HEK293 (cell line): ENCODE measurements around the gene PANX1.

Experiments
- FEZF1 ChIP-seq: fragments of 450-650 bp; formaldehyde crosslinking; IDR thresholded peaks from 2 replicates; pipeline ENCODE4 v1.5.1; 2016; ENCODE audit warnings: missing biosample characterization, missing genetic modification characterization
- OVOL3 ChIP-seq: fragments of 450-650 bp; formaldehyde crosslinking; IDR thresholded peaks from 2 replicates; pipeline ENCODE4 v1.5.1; 2016; ENCODE audit warnings: missing biosample characterization, missing genetic modification characterization
- RBAK ChIP-seq: fragments of 450-650 bp; formaldehyde crosslinking; IDR thresholded peaks from 2 replicates; pipeline ENCODE4 v1.5.1; 2016; ENCODE audit warnings: missing biosample characterization, missing genetic modification characterization
- ZBTB8A ChIP-seq: fragments of 450-650 bp; formaldehyde crosslinking; IDR thresholded peaks from 2 replicates; pipeline ENCODE4 v1.5.1; 2016; ENCODE audit warnings: missing biosample characterization, missing genetic modification characterization
- ZNF112 ChIP-seq: fragments of 450-650 bp; formaldehyde crosslinking; IDR thresholded peaks from 2 replicates; pipeline ENCODE4 v1.5.0; 2017; ENCODE audit warnings: missing biosample characterization, missing genetic modification characterization
- ZNF114 ChIP-seq: fragments of 450-650 bp; formaldehyde crosslinking; IDR thresholded peaks from 2 replicates; pipeline ENCODE4 v1.5.0; 2017; ENCODE audit warnings: missing biosample characterization, missing genetic modification characterization
- ZNF132 ChIP-seq: fragments of 450-650 bp; formaldehyde crosslinking; IDR thresholded peaks from 2 replicates; pipeline ENCODE4 v1.5.1; 2017; ENCODE audit warnings: missing biosample characterization, missing genetic modification characterization, borderline replicate concordance
- ZNF157 ChIP-seq: fragments of 450-650 bp; formaldehyde crosslinking; IDR thresholded peaks from 2 replicates; pipeline ENCODE4 v1.5.1; 2016; ENCODE audit warnings: missing biosample characterization, missing genetic modification characterization
- ZNF16 ChIP-seq: fragments of 450-650 bp; formaldehyde crosslinking; IDR thresholded peaks from 2 replicates; pipeline ENCODE4 v1.5.1; 2016; ENCODE audit warnings: low read depth, missing biosample characterization, missing genetic modification characterization
- ZNF302 ChIP-seq: fragments of 450-650 bp; formaldehyde crosslinking; IDR thresholded peaks from 2 replicates; pipeline ENCODE4 v1.5.1; 2016; ENCODE audit warnings: missing biosample characterization, missing genetic modification characterization, low read depth
- ZNF391 ChIP-seq: fragments of 450-650 bp; formaldehyde crosslinking; IDR thresholded peaks from 2 replicates; pipeline ENCODE4 v1.5.1; 2016; ENCODE audit warnings: low read depth, missing biosample characterization, missing genetic modification characterization, borderline replicate concordance
- ZNF416 ChIP-seq: fragments of 450-650 bp; formaldehyde crosslinking; IDR thresholded peaks from 2 replicates; pipeline ENCODE4 v1.5.1; 2016; ENCODE audit warnings: missing biosample characterization, missing genetic modification characterization
- ZNF510 ChIP-seq: fragments of 450-650 bp; formaldehyde crosslinking; IDR thresholded peaks from 2 replicates; pipeline ENCODE4 v1.5.1; 2018; ENCODE audit warnings: mild to moderate bottlenecking, missing genetic modification characterization, missing biosample characterization; ENCODE audit not compliant: insufficient replicate concordance
- ZNF623 ChIP-seq: fragments of 450-650 bp; formaldehyde crosslinking; IDR thresholded peaks from 2 replicates; pipeline ENCODE4 v1.5.1; 2016; ENCODE audit warnings: missing biosample characterization, missing genetic modification characterization
- ZNF629 ChIP-seq: fragments of 450-650 bp; formaldehyde crosslinking; IDR thresholded peaks from 2 replicates; pipeline ENCODE4 v1.5.1; 2017; ENCODE audit warnings: missing biosample characterization, missing genetic modification characterization
- ZNF701 ChIP-seq: fragments of 450-650 bp; formaldehyde crosslinking; IDR thresholded peaks from 2 replicates; pipeline ENCODE4 v1.5.1; 2016; ENCODE audit warnings: missing biosample characterization, missing genetic modification characterization
- ZNF707 ChIP-seq: fragments of 450-650 bp; formaldehyde crosslinking; IDR thresholded peaks from 2 replicates; pipeline ENCODE4 v1.5.1; 2016; ENCODE audit warnings: missing biosample characterization, missing genetic modification characterization
- ZNF747 ChIP-seq: fragments of 450-650 bp; formaldehyde crosslinking; IDR thresholded peaks from 2 replicates; pipeline ENCODE4 v1.5.1; 2016; ENCODE audit warnings: missing biosample characterization, missing genetic modification characterization
- TF ChIP-seq, protein P1 (sequence below): fragments of 450-650 bp; formaldehyde crosslinking; IDR thresholded peaks from 2 replicates; pipeline ENCODE4 v1.5.1; 2016; ENCODE audit warnings: missing biosample characterization, missing genetic modification characterization
- TF ChIP-seq, protein P2 (sequence below): fragments of 450-650 bp; formaldehyde crosslinking; IDR thresholded peaks from 2 replicates; pipeline ENCODE4 v1.5.1; 2016; ENCODE audit warnings: missing biosample characterization, missing genetic modification characterization
- TF ChIP-seq, protein P3 (sequence below): fragments of 450-650 bp; formaldehyde crosslinking; conservative IDR thresholded peaks from 2 replicates; pipeline ENCODE4 v1.5.1; 2016; ENCODE audit warnings: low read depth, missing biosample characterization, missing genetic modification characterization
- TF ChIP-seq, protein P4 (sequence below): fragments of 450-650 bp; formaldehyde crosslinking; IDR thresholded peaks from 2 replicates; pipeline ENCODE4 v1.5.1; 2016; ENCODE audit warnings: missing biosample characterization, missing genetic modification characterization
- TF ChIP-seq, protein P5 (sequence below): fragments of 450-650 bp; formaldehyde crosslinking; IDR thresholded peaks from 2 replicates; pipeline ENCODE4 v1.5.1; 2016; ENCODE audit warnings: missing biosample characterization, missing genetic modification characterization
- TF ChIP-seq, protein P6 (sequence below): fragments of 450-650 bp; formaldehyde crosslinking; conservative IDR thresholded peaks from 2 replicates; pipeline ENCODE4 v1.5.1; 2016; ENCODE audit warnings: low read depth, missing biosample characterization, missing genetic modification characterization
- TF ChIP-seq, protein P7 (sequence below): fragments of 450-650 bp; formaldehyde crosslinking; IDR thresholded peaks from 2 replicates; pipeline ENCODE4 v1.5.1; 2016; ENCODE audit warnings: missing biosample characterization, missing genetic modification characterization

The PANX1 gene

DNA sequence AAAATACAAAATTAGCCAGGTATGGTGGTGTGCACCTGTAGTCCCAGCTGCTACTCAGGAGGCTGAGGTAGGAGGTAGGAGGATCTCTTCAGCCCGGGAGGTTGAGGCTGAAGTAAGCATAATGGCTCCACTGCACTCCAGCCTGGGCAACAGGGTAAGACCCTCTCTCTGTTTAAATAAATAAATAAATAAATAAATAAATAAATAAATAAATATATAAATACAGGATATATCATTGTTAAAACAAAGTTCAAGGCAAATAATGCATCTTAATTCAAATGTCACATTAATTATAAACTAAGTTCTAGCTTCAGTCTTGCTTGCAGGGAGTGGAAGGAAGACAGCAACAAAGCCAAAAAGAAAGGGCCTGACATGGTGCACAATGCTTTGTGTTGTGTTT is 44.5 kb upstream of the PANX1 start (continued):
- TF ChIP-seq ZNF629 (tag by site-specific recombination) (no peak), ZNF112 (tag by site-specific recombination) (no peak), ZNF707 (tag by site-specific recombination) (no peak), ZNF391 (no peak), ZNF747 (no peak), ZNF510 (tag by site-specific recombination) (peak; percentile 37), ZNF157 (tag by site-specific recombination) (no peak), ZNF701 (no peak), ZBTB8A (tag by site-specific recombination) (peak; percentile 50; the same call in 1 of the 2 replicates), ZNF16 (tag by site-specific recombination) (no peak), FEZF1 (tag by site-specific recombination) (no peak), ZNF114 (no peak), OVOL3 (no peak), ZNF623 (tag by site-specific recombination) (peak; percentile 62), ZNF302 (tag by site-specific recombination) (no peak), ZNF132 (no peak), RBAK (tag by site-specific recombination) (no peak), ZNF416 (no peak)
- TF ChIP-seq, protein P1, sequence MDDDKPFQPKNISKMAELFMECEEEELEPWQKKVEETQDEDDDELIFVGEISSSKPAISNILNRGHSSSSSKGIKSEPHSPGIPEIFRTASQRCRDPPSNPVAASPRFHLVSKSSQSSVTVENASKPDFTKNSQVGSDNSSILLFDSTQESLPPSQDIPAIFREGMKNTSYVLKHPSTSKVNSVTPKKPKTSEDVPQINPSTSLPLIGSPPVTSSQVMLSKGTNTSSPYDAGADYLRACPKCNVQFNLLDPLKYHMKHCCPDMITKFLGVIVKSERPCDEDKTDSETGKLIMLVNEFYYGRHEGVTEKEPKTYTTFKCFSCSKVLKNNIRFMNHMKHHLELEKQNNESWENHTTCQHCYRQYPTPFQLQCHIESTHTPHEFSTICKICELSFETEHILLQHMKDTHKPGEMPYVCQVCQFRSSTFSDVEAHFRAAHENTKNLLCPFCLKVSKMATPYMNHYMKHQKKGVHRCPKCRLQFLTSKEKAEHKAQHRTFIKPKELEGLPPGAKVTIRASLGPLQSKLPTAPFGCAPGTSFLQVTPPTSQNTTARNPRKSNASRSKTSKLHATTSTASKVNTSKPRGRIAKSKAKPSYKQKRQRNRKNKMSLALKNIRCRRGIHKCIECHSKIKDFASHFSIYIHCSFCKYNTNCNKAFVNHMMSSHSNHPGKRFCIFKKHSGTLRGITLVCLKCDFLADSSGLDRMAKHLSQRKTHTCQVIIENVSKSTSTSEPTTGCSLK = no peak
- TF ChIP-seq, protein P2, sequence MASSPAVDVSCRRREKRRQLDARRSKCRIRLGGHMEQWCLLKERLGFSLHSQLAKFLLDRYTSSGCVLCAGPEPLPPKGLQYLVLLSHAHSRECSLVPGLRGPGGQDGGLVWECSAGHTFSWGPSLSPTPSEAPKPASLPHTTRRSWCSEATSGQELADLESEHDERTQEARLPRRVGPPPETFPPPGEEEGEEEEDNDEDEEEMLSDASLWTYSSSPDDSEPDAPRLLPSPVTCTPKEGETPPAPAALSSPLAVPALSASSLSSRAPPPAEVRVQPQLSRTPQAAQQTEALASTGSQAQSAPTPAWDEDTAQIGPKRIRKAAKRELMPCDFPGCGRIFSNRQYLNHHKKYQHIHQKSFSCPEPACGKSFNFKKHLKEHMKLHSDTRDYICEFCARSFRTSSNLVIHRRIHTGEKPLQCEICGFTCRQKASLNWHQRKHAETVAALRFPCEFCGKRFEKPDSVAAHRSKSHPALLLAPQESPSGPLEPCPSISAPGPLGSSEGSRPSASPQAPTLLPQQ (tag by site-specific recombination) = no peak
- TF ChIP-seq, protein P3, sequence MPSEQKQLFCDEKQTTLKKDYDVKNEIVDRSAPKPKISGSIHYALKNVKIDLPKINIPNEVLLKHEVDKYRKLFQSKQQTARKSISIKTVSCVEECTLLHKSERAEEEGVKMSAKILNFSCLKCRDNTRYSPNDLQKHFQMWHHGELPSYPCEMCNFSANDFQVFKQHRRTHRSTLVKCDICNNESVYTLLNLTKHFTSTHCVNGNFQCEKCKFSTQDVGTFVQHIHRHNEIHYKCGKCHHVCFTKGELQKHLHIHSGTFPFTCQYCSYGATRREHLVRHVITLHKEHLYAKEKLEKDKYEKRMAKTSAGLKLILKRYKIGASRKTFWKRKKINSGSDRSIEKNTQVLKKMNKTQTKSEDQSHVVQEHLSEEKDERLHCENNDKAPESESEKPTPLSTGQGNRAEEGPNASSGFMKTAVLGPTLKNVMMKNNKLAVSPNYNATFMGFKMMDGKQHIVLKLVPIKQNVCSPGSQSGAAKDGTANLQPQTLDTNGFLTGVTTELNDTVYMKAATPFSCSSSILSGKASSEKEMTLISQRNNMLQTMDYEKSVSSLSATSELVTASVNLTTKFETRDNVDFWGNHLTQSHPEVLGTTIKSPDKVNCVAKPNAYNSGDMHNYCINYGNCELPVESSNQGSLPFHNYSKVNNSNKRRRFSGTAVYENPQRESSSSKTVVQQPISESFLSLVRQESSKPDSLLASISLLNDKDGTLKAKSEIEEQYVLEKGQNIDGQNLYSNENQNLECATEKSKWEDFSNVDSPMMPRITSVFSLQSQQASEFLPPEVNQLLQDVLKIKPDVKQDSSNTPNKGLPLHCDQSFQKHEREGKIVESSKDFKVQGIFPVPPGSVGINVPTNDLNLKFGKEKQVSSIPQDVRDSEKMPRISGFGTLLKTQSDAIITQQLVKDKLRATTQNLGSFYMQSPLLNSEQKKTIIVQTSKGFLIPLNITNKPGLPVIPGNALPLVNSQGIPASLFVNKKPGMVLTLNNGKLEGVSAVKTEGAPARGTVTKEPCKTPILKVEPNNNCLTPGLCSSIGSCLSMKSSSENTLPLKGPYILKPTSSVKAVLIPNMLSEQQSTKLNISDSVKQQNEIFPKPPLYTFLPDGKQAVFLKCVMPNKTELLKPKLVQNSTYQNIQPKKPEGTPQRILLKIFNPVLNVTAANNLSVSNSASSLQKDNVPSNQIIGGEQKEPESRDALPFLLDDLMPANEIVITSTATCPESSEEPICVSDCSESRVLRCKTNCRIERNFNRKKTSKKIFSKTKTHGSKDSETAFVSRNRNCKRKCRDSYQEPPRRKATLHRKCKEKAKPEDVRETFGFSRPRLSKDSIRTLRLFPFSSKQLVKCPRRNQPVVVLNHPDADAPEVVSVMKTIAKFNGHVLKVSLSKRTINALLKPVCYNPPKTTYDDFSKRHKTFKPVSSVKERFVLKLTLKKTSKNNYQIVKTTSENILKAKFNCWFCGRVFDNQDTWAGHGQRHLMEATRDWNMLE = peak; percentile 72
- TF ChIP-seq, protein P4, sequence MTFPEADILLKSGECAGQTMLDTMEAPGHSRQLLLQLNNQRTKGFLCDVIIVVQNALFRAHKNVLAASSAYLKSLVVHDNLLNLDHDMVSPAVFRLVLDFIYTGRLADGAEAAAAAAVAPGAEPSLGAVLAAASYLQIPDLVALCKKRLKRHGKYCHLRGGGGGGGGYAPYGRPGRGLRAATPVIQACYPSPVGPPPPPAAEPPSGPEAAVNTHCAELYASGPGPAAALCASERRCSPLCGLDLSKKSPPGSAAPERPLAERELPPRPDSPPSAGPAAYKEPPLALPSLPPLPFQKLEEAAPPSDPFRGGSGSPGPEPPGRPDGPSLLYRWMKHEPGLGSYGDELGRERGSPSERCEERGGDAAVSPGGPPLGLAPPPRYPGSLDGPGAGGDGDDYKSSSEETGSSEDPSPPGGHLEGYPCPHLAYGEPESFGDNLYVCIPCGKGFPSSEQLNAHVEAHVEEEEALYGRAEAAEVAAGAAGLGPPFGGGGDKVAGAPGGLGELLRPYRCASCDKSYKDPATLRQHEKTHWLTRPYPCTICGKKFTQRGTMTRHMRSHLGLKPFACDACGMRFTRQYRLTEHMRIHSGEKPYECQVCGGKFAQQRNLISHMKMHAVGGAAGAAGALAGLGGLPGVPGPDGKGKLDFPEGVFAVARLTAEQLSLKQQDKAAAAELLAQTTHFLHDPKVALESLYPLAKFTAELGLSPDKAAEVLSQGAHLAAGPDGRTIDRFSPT = no peak
- TF ChIP-seq, protein P5, sequence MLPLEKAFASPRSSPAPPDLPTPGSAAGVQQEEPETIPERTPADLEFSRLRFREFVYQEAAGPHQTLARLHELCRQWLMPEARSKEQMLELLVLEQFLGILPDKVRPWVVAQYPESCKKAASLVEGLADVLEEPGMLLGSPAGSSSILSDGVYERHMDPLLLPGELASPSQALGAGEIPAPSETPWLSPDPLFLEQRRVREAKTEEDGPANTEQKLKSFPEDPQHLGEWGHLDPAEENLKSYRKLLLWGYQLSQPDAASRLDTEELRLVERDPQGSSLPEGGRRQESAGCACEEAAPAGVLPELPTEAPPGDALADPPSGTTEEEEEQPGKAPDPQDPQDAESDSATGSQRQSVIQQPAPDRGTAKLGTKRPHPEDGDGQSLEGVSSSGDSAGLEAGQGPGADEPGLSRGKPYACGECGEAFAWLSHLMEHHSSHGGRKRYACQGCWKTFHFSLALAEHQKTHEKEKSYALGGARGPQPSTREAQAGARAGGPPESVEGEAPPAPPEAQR = no peak
- TF ChIP-seq, protein P6, sequence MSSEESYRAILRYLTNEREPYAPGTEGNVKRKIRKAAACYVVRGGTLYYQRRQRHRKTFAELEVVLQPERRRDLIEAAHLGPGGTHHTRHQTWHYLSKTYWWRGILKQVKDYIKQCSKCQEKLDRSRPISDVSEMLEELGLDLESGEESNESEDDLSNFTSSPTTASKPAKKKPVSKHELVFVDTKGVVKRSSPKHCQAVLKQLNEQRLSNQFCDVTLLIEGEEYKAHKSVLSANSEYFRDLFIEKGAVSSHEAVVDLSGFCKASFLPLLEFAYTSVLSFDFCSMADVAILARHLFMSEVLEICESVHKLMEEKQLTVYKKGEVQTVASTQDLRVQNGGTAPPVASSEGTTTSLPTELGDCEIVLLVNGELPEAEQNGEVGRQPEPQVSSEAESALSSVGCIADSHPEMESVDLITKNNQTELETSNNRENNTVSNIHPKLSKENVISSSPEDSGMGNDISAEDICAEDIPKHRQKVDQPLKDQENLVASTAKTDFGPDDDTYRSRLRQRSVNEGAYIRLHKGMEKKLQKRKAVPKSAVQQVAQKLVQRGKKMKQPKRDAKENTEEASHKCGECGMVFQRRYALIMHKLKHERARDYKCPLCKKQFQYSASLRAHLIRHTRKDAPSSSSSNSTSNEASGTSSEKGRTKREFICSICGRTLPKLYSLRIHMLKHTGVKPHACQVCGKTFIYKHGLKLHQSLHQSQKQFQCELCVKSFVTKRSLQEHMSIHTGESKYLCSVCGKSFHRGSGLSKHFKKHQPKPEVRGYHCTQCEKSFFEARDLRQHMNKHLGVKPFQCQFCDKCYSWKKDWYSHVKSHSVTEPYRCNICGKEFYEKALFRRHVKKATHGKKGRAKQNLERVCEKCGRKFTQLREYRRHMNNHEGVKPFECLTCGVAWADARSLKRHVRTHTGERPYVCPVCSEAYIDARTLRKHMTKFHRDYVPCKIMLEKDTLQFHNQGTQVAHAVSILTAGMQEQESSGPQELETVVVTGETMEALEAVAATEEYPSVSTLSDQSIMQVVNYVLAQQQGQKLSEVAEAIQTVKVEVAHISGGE (tag by site-specific recombination) = peak; percentile 67
- TF ChIP-seq, protein P7, sequence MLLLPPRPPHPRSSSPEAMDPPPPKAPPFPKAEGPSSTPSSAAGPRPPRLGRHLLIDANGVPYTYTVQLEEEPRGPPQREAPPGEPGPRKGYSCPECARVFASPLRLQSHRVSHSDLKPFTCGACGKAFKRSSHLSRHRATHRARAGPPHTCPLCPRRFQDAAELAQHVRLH (tag by site-specific recombination) = no peak
